Trophoblast cell (in vitro differentiated cells and primary cell): ENCODE measurements around the gene SLC7A4.

ENCODE experiments used
- DNase-seq, 2 donors: peaks; one replicate each; pipeline ENCODE4 v3.0.0-alpha.2; 2016
- H2AFZ ChIP-seq: 2 replicates; pipeline ENCODE4 v1.6.1; 2013; ENCODE audit warnings: low read length, moderate library complexity, mild to moderate bottlenecking; ENCODE audit not compliant: insufficient read depth, poor library complexity
- H2AK5ac ChIP-seq: 2 replicates; pipeline ENCODE4 v1.6.1; 2013; ENCODE audit warnings: mild to moderate bottlenecking, low read length
- H2BK120ac ChIP-seq: 2 replicates; pipeline ENCODE4 v1.6.1; 2013; ENCODE audit warnings: low read length, mild to moderate bottlenecking, moderate library complexity; ENCODE audit not compliant: insufficient read depth, poor library complexity
- H2BK12ac ChIP-seq: 2 replicates; pipeline ENCODE4 v1.6.1; 2013; ENCODE audit warnings: mild to moderate bottlenecking, low read length, moderate library complexity
- H2BK5ac ChIP-seq: 2 replicates; pipeline ENCODE4 v1.6.1; 2013; ENCODE audit warnings: low read length, low read depth, moderate library complexity, mild to moderate bottlenecking; ENCODE audit not compliant: poor library complexity
- H3K14ac ChIP-seq: 2 replicates; pipeline ENCODE4 v1.6.1; 2013; ENCODE audit warnings: mild to moderate bottlenecking, low read length
- H3K18ac ChIP-seq: 2 replicates; pipeline ENCODE4 v1.6.1; 2013; ENCODE audit warnings: mild to moderate bottlenecking, low read length
- H3K23ac ChIP-seq: 2 replicates; pipeline ENCODE4 v1.6.1; 2013; ENCODE audit warnings: low read length
- H3K27ac ChIP-seq: 2 replicates; pipeline ENCODE4 v1.5.1; 2013; ENCODE audit warnings: low read depth, mild to moderate bottlenecking, inconsistent platforms, low read length, moderate library complexity
- H3K27me3 ChIP-seq: 2 replicates; pipeline ENCODE4 v1.6.1; 2013; ENCODE audit warnings: inconsistent platforms, mild to moderate bottlenecking, low read length, moderate library complexity; ENCODE audit not compliant: insufficient read depth
- H3K36me3 ChIP-seq, 2 experiments: 1 replicate in 1 of 2; 2 replicates in 1 of 2; pipeline ENCODE4 v1.6.1; 2013; ENCODE audit warnings: low read length in 2 of 2, mild to moderate bottlenecking in 2 of 2, moderate library complexity in 1 of 2; ENCODE audit not compliant: insufficient read depth in 2 of 2, control insufficient read depth in 1 of 2
- H3K4ac ChIP-seq: 2 replicates; pipeline ENCODE4 v1.6.1; 2013; ENCODE audit warnings: low read depth, mild to moderate bottlenecking, low read length, moderate library complexity
- H3K4me1 ChIP-seq, 2 experiments: 1 replicate in 1 of 2; 2 replicates in 1 of 2; pipeline ENCODE4 v1.6.1; 2013; ENCODE audit warnings: low read length in 2 of 2, mild to moderate bottlenecking in 2 of 2, moderate library complexity in 1 of 2; ENCODE audit not compliant: insufficient read depth in 2 of 2, control insufficient read depth in 1 of 2
- H3K4me2 ChIP-seq: 2 replicates; pipeline ENCODE4 v1.6.1; 2013; ENCODE audit warnings: inconsistent platforms, mild to moderate bottlenecking, low read length, moderate library complexity
- H3K4me3 ChIP-seq: 2 replicates; pipeline ENCODE4 v1.5.1; 2013; ENCODE audit warnings: mild to moderate bottlenecking, low read depth, low read length, inconsistent platforms
- H3K79me1 ChIP-seq: one replicate; pipeline ENCODE4 v1.6.1; 2013; ENCODE audit warnings: low read length
- H3K79me2 ChIP-seq: 2 replicates; pipeline ENCODE4 v1.6.1; 2013; ENCODE audit warnings: low read length, mild to moderate bottlenecking; ENCODE audit not compliant: control insufficient read depth, insufficient read depth, poor library complexity
- H3K9ac ChIP-seq: 2 replicates; pipeline ENCODE4 v1.6.1; 2013; ENCODE audit warnings: mild to moderate bottlenecking, low read length
- H3K9me3 ChIP-seq: 2 replicates; pipeline ENCODE4 v1.6.1; 2013; ENCODE audit warnings: low read depth, mild to moderate bottlenecking, control low read depth, inconsistent platforms, low read length; ENCODE audit not compliant: insufficient read depth
- H4K12ac ChIP-seq: 2 replicates; pipeline ENCODE4 v1.6.1; 2013; ENCODE audit warnings: low read depth, mild to moderate bottlenecking, low read length, moderate library complexity
- H4K8ac ChIP-seq: 2 replicates; pipeline ENCODE4 v1.6.1; 2013; ENCODE audit warnings: low read depth, mild to moderate bottlenecking, low read length, moderate library complexity
- H4K91ac ChIP-seq: one replicate; pipeline ENCODE4 v1.6.1; 2013; ENCODE audit warnings: low read depth, mild to moderate bottlenecking, low read length, moderate library complexity
- WGBS: extraction: QIAGEN DNeasy Blood & Tissue Kit; methylation state at CpG from one replicate; pipeline ENCODE4 v1.1.7; 2013; ENCODE audit warnings: missing lambda C conversion rate; ENCODE audit not compliant: insufficient read length, insufficient coverage; ENCODE audit errors: extremely low coverage; 5-methylcytosine and 5-hydroxymethylcytosine counted together

SLC7A4 gene

DNA sequence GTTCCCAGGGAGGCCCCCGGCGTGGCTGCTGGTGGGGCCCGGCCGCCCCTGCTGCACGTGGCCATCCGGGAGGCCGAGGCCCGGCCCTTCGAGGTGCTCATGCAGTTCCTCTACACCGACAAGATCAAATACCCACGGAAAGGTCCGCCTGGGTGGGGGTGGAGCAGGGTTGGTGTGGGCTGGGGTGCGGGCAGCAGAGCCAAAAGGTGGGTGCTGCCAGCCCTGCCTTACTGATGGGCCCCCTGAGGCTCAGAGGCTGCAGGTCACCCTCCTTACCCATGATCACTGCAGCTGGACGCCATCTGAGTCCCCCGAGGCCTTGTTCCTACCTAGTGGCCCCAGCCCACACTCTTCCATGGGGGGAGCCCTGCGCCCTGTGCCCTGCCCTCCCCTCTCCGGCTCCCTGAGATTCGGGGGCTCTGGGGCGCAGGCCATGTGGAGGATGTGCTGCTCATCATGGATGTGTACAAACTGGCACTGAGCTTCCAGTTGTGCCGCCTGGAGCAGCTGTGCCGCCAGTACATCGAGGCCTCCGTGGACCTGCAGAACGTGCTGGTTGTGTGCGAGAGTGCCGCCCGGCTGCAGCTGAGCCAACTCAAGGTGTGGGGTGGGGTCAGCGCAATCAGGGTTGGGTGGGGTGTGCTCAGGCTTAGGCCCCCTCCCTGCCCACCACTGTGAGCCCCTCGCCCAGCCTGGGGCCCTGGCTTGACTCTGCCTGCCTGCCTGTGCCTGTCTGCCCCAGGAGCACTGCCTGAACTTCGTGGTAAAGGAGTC, 38.0 kb downstream of the SLC7A4 start:
- Histone ChIP-seq H3K4ac (no peak overlapping the region), H3K79me1 (no peaks in the 10 kb centered on the region), H3K79me2 (no peaks in the 10 kb centered on the region), H3K23ac (no peak overlapping the region), H4K8ac (no peak overlapping the region), H3K9ac (no peak overlapping the region), H3K4me1 (no peaks in the 10 kb centered on the region), H2AFZ (no peak overlapping the region), H2BK12ac (no peak overlapping the region), H2BK120ac (no peak overlapping the region), H2BK5ac (no peak overlapping the region), H3K14ac (no peak overlapping the region), H3K27me3 (no peaks in the 10 kb centered on the region), H3K4me2 (no peak overlapping the region), H3K36me3 (peaks cover 75 to 82% of the 10 kb centered on the region in 2 experiments), H3K27ac (no peak overlapping the region), H3K4me3 (no peak overlapping the region), H3K9me3 (peaks cover 2% of the 10 kb centered on the region), H4K91ac (no peak overlapping the region), H4K12ac (no peak overlapping the region), H3K18ac (no peak overlapping the region), H2AK5ac (no peak overlapping the region)
- no peak for DNase-seq
- no CpG with 5 or more reads among the region's 30 CpGs for WGBS

DNA sequence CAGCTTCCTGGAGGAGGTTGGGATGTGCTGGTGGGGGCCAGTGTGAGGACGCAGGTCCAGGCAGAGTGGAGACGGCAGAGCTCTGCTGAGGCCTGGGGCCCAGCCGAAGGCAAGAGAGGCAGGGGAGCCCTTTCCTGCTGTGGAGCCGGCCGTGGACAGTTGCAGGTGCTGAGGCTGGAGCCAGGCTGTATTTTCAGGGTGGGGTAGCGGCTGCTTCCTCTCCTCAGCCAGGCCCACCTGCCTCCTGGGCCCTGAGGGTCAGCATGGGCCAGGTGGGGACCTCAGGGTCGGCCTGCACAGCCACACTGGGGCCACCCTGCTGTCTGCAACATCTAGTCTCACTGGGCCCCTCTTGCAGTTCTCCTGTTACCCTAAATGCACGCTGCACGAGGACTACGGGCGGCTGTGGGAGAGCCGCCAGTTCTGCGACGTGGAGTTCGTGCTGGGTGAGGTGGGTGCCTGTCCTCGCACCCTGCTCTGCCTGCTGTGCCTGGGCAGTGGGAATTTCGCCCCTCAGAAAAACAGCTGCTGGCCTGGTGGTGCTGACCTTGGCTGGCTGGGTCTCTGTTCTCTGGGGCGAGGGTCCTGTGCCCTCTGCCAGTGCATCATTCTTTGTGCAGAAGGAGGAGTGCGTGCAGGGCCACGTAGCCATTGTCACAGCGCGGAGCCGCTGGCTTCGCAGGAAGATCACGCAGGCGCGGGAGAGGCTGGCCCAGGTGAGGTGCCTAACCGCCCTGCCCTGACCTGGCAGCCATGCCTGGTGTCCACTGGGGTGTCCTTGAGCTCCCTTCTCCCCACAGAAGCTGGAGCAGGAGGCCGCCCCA, 38.8 kb downstream of the SLC7A4 start:
- Histone ChIP-seq H3K9me3 (peaks cover 2% of the 10 kb centered on the region), H2AFZ (no peak overlapping the region), H2BK12ac (no peak overlapping the region), H3K4me1 (no peaks in the 10 kb centered on the region), H3K4ac (no peak overlapping the region), H2AK5ac (no peak overlapping the region), H3K4me2 (no peak overlapping the region), H4K91ac (no peak overlapping the region), H3K9ac (no peak overlapping the region), H3K4me3 (no peak overlapping the region), H3K27me3 (no peaks in the 10 kb centered on the region), H3K79me1 (no peaks in the 10 kb centered on the region), H2BK120ac (no peak overlapping the region), H2BK5ac (no peak overlapping the region), H3K23ac (no peak overlapping the region), H3K18ac (no peak overlapping the region), H3K79me2 (no peaks in the 10 kb centered on the region), H3K14ac (no peak overlapping the region), H3K36me3 (peaks cover 73 to 79% of the 10 kb centered on the region in 2 experiments), H4K8ac (no peak overlapping the region), H4K12ac (no peak overlapping the region), H3K27ac (no peak overlapping the region)
- no CpG with 5 or more reads among the region's 29 CpGs for WGBS
- DNase-seq: no peak

DNA sequence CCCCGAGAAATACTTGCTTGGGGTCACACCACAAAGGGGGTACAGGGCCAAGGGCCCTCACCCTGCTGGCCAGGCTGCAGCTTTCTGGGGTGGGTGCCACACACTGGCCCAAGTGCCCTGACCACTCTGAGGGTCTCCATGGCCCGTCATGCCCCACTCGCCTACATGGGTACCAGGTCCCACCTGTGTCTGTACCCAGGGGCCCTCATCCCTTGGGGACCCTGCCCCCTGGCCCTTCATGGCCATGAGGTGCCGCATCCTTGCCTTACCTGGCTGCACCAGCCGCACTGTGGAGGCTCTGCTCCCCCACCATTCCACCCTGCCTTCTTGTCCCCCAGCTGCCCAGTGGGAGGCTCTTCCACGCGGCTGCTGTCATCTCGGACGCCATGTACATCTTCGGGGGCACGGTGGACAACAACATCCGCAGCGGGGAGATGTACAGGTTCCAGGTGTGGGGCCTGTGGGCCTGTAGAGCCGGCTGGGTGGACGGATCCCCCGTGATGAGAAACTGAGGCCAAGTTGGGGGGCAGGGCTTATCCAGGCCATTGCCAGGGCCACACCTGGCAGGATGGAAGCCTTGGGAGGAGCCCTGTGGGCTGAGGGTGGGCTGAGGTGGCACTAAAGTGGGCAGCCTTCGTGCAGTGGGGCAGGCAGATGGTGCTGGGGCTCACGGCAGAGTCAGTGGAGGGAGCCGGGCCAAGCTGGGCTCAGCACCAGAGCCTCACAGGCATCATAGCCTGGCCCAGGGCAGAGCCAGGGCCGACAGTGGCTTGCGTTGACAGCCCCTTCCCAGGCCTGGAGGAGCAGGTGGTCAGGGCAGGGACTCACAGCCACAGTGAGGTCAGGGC, 39.7 kb downstream of the SLC7A4 start:
- H3K79me1 ChIP-seq: no peaks in the 10 kb centered on the region
- DNase-seq: no peak
- peaks cover 2% of the 10 kb centered on the region for H3K9me3 ChIP-seq
- no peak overlapping the region for H3K4me2 ChIP-seq
- no peak overlapping the region for H2BK120ac ChIP-seq
- H3K23ac ChIP-seq: no peak overlapping the region
- no peak overlapping the region for H2BK5ac ChIP-seq
- no peak overlapping the region for H2AK5ac ChIP-seq
- H3K14ac ChIP-seq: no peak overlapping the region
- no peak overlapping the region for H4K12ac ChIP-seq
- no peak overlapping the region for H3K4ac ChIP-seq
- no peak overlapping the region for H3K18ac ChIP-seq
- no peak overlapping the region for H3K4me3 ChIP-seq
- no peak overlapping the region for H3K27ac ChIP-seq
- no peaks in the 10 kb centered on the region for H3K79me2 ChIP-seq
- no peaks in the 10 kb centered on the region for H3K27me3 ChIP-seq
- no peaks in the 10 kb centered on the region for H3K4me1 ChIP-seq
- H4K91ac ChIP-seq: no peak overlapping the region
- peaks cover 77% of the 10 kb centered on the region in 2 experiments for H3K36me3 ChIP-seq
- no CpG with 5 or more reads among the region's 21 CpGs for WGBS
- H2AFZ ChIP-seq: no peak overlapping the region
- no peak overlapping the region for H2BK12ac ChIP-seq
- H3K9ac ChIP-seq: no peak overlapping the region
- no peak overlapping the region for H4K8ac ChIP-seq

DNA sequence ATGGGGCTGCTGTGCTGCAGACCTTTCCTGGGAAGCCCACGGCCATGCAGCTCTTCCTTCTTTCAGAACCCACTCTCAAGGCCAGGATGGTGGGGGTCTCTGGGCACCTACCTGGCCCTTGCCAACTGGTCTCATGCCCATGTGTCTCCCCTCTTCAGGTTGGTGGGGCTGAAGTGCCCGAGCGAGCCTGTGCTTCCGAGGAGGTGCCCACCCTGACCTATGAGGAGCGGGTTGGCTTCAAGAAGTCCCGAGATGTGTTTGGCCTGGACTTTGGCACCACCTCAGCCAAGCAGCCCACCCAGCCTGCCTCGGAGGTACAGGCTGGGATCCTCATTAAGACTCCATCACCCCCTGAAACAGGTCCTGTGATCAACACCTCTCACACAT, 40.3 kb downstream of the SLC7A4 start:
- Histone ChIP-seq H4K12ac (no peak overlapping the region), H3K4me1 (no peaks in the 10 kb centered on the region), H4K91ac (no peak overlapping the region), H3K4me2 (no peak overlapping the region), H3K79me1 (no peaks in the 10 kb centered on the region), H4K8ac (no peak overlapping the region), H3K36me3 (peaks cover 75 to 77% of the 10 kb centered on the region in 2 experiments), H3K9me3 (peaks cover 2% of the 10 kb centered on the region), H2BK12ac (no peak overlapping the region), H3K79me2 (no peaks in the 10 kb centered on the region), H3K27me3 (no peaks in the 10 kb centered on the region), H3K4me3 (no peak overlapping the region), H2AK5ac (no peak overlapping the region), H3K4ac (no peak overlapping the region), H3K14ac (no peak overlapping the region), H2AFZ (no peak overlapping the region), H3K27ac (no peak overlapping the region), H3K18ac (no peak overlapping the region), H2BK5ac (no peak overlapping the region), H2BK120ac (no peak overlapping the region), H3K23ac (no peak overlapping the region), H3K9ac (no peak overlapping the region)
- DNase-seq: no peak
- no CpG with 5 or more reads among the region's 7 CpGs for WGBS
